ENCODE measurements around the gene PSEN2. TPM values are rescaled to one million over a fixed set of nuclear protein-coding genes. Genes with fewer than 3 reads are reported as not detected.

Gene PSEN2
- total and polyA plus RNA-seq, 9 of the 15 experiments (the other 6 are each of a cell fraction or from before 2014, with no cell fraction given), result 2.3 to 21.5 (median 13.7) TPM

DNA sequence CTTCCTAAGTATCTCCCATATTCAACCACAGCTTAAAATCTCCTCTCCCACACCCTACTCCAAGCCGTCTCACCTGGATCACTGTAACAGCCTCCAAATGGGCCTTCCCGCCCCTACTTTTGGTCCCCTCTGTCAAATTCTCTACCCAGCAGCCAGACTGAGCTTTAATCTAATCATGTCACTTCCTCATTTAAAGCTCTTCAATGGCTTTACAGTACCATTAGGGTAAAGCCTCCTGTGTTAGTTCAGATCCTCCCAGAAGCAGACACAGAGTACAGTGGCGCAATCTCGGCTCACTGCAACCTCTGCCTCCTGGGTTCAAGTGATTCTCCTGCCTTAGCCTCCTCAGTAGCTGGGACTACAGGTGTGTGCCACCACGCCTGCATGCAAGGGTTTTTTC, 46.8 kb upstream of the PSEN2 start:
- no peak overlapping the region for H3K9ac ChIP-seq (ENCODE audit: insufficient read depth in 1 of 2, low read depth in 2 of 2, low read length in 2 of 2)
- no peaks in the 10 kb centered on the region for H4K20me1 ChIP-seq (replicated peaks; ENCODE audit: control insufficient read depth, insufficient read depth, low read length)
- BruUV-seq (replicated peaks), result no TSS peak
- intact Hi-C loops (cut with micrococcal nuclease) (loop anchor here (10.0 kb wide), 1 partner anchor 399 kb away; no protein-coding TSS in a partner anchor), in situ Hi-C loops (cut with MboI) (no loop called here)
- H3K4me1 ChIP-seq (replicated peaks in 1 of 2; ENCODE audit: control insufficient read depth in 2 of 2, insufficient read depth in 2 of 2, low read length in 2 of 2), result peaks cover 5 to 7% of the 10 kb centered on the region in 2 experiments; a peak in 3 of 5 replicates
- 2% methylated on average over 5 of the region's 5 CpGs for WGBS (ENCODE audit: insufficient coverage, low coverage, missing lambda C conversion rate)
- H3K79me2 ChIP-seq (ENCODE audit: control insufficient read depth, insufficient read depth, low read length), result no peaks in the 10 kb centered on the region
- H3K9me3 ChIP-seq (replicated peaks; ENCODE audit: control insufficient read depth, insufficient read depth, low read depth, low read length), result no peaks in the 10 kb centered on the region
- no peaks in the 10 kb centered on the region for H3K36me3 ChIP-seq (ENCODE audit: control insufficient read depth, insufficient read depth, low read length)
- ATAC-seq (no peak), FAIRE-seq (no peak), DNase-seq (ENCODE audit: extremely low read depth in 1 of 4, low spot score in 3 of 4) (no peak)
- no peak for TF ChIP-seq RNF2 (IDR thresholded peaks at IDR 0.05)
- TF ChIP-seq SPI1 (IDR thresholded peaks at IDR 0.05; ENCODE audit: borderline replicate concordance, low read depth, low read length), result peak; percentile 91
- no peak overlapping the region for H2AFZ ChIP-seq (ENCODE audit: low read depth, low read length)
- no peak overlapping the region for H3K4me3 ChIP-seq
- H3K9me1 ChIP-seq (ENCODE audit: control insufficient read depth, insufficient read depth, low read length), result no peaks in the 10 kb centered on the region
- H3K27me3 ChIP-seq (ENCODE audit: control insufficient read depth in 2 of 2, insufficient read depth in 2 of 2, low read length in 2 of 2), result peaks cover 50 to 59% of the 10 kb centered on the region in 2 experiments
- ChIA-PET POLR2A (interaction anchor here (0.6 to 1.7 kb wide), 4 partner anchors 9 to 214 kb away, joined by 3 to 5 read pairs (median 3); no protein-coding TSS in a partner anchor), CTCF (ENCODE audit: low intra/inter-chr PET ratio) (no interaction called here)
- H3K27ac ChIP-seq (ENCODE audit: extremely low read depth, low read depth, low read length), result no peak overlapping the region
- no peak overlapping the region for H3K4me2 ChIP-seq (ENCODE audit: insufficient read depth, low read length)

GRCh38 chr1:226825037-226825745, 45.2 kb upstream of the PSEN2 start:
- Histone ChIP-seq H3K27me3 (ENCODE audit: control insufficient read depth in 2 of 2, insufficient read depth in 2 of 2, low read length in 2 of 2) (peaks cover 55 to 63% of the 10 kb centered on the region in 2 experiments), H2AFZ (ENCODE audit: low read depth, low read length) (no peak overlapping the region), H3K4me3 (no peak overlapping the region), H3K4me1 (replicated peaks in 1 of 2; ENCODE audit: control insufficient read depth in 2 of 2, insufficient read depth in 2 of 2, low read length in 2 of 2) (peaks cover 5 to 7% of the 10 kb centered on the region in 2 experiments; a peak in 3 of 5 replicates), H3K36me3 (ENCODE audit: control insufficient read depth, insufficient read depth, low read length) (no peaks in the 10 kb centered on the region), H3K9me1 (ENCODE audit: control insufficient read depth, insufficient read depth, low read length) (no peaks in the 10 kb centered on the region), H3K9me3 (replicated peaks; ENCODE audit: control insufficient read depth, insufficient read depth, low read depth, low read length) (no peaks in the 10 kb centered on the region), H3K27ac (ENCODE audit: extremely low read depth, low read depth, low read length) (no peak overlapping the region), H3K9ac (ENCODE audit: insufficient read depth in 1 of 2, low read depth in 2 of 2, low read length in 2 of 2) (no peak overlapping the region), H4K20me1 (replicated peaks; ENCODE audit: control insufficient read depth, insufficient read depth, low read length) (no peaks in the 10 kb centered on the region), H3K4me2 (ENCODE audit: insufficient read depth, low read length) (no peak overlapping the region), H3K79me2 (ENCODE audit: control insufficient read depth, insufficient read depth, low read length) (no peaks in the 10 kb centered on the region)
- TF ChIP-seq XRCC4 (IDR thresholded peaks at IDR 0.05; ENCODE audit: extremely low read depth, insufficient read depth, insufficient read length) (no peak), PATZ1 (CRISPR knock-in tag; IDR thresholded peaks at IDR 0.05; ENCODE audit: borderline replicate concordance) (no peak), ZNF408 (CRISPR knock-in tag; IDR thresholded peaks at IDR 0.05; ENCODE audit: low read depth) (no peak), TEAD4 (IDR thresholded peaks at IDR 0.05; ENCODE audit: low read length) (no peak), TEAD4 (CRISPR knock-in tag; IDR thresholded peaks at IDR 0.05; ENCODE audit: borderline replicate concordance) (no peak), ZNF197 (CRISPR knock-in tag; IDR thresholded peaks at IDR 0.05; ENCODE audit: low read depth) (no peak)
- FAIRE-seq, result no peak
- ATAC-seq, result no peak
- intact Hi-C loops (cut with micrococcal nuclease) (loop anchor here (5.0 to 10.0 kb wide), 3 partner anchors 63 to 400 kb away; partner anchors contain the start of gene STUM), in situ Hi-C loops (cut with MboI) (loop anchor here (5.0 kb wide), 1 partner anchor 188 kb away; no protein-coding TSS in a partner anchor)
- ChIA-PET CTCF (ENCODE audit: low intra/inter-chr PET ratio) (no interaction called here), POLR2A (interaction anchor here (0.7 to 2.7 kb wide), 3 partner anchors 10 to 93 kb away, joined by 4 to 15 read pairs (median 4); no protein-coding TSS in a partner anchor)
- no TSS peak for BruUV-seq (replicated peaks)
- 2% methylated on average over 9 of the region's 9 CpGs for WGBS (ENCODE audit: insufficient coverage, low coverage, missing lambda C conversion rate)
- DNase-seq (ENCODE audit: extremely low read depth in 1 of 4, low spot score in 3 of 4), result no peak
